ENCODE data around the gene LMTK3.
A peak's percentile ranks its signal among the peaks of the same experiment; 100 is the strongest.

LMTK3 gene

DNA sequence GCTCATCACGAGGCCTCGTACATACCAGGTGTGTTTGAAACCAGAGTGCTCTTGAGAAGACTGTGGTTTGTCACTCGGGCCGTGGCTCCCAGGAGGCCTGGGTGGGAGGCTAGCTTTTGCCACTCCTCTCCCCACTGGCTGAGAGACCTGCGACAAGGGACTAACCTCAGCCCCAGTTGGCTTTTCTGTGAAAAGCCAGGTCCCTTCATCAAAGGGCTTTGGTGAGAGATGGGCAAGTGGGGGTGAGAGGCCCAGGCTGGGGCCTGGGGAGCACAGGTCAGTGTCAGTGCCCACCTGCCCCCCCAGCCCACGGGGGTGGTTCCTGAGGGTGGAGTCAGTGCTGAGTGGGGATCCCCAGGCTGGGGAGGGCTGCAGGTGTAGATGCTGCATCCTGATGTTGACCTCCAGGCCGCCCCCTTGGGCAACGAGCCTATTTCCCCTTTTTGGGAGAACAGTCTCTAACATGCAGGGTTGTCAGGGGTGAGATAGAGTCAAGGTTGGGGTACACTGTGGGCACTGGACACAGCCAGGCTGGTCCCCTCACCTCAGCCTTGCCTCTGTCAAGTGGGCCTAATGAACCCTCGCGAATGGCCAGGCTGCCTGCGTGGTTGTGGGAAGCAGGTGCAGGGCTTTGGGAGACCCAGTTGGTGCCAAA is 55.6 kb downstream of the LMTK3 start:
- Histone ChIP-seq H3K4me1 (ENCODE audit: control insufficient read depth in 2 of 2, insufficient read depth in 2 of 2, low read length in 2 of 2) (peaks cover 0 to 9% of the 10 kb centered on the region in 2 donors), H3K9me3 (ENCODE audit: control insufficient read depth in 2 of 2, low read length in 2 of 2) (no peaks in the 10 kb centered on the region), H3K27ac (ENCODE audit: low read depth in 2 of 2, low read length in 2 of 2) (no peak overlapping the region), H3K27me3 (ENCODE audit: control insufficient read depth in 2 of 2, insufficient read depth in 2 of 2, low read length in 2 of 2) (no peaks in the 10 kb centered on the region), H3K9ac (ENCODE audit: low read depth in 1 of 2, low read length in 2 of 2) (no peak overlapping the region), H3K4me3 (ENCODE audit: low read length in 2 of 2) (no peak overlapping the region), H3K36me3 (ENCODE audit: control insufficient read depth in 2 of 2, insufficient read depth in 2 of 2, low read length in 2 of 2) (peaks cover 23 to 31% of the 10 kb centered on the region in 2 donors)

- Histone ChIP-seq H3K4me1 (ENCODE audit: control insufficient read depth in 2 of 2, insufficient read depth in 2 of 2, low read length in 2 of 2) (peaks cover 0 to 9% of the 10 kb centered on the region in 2 donors), H3K9ac (ENCODE audit: low read depth in 1 of 2, low read length in 2 of 2) (no peak within 1 kb of the TSS), H3K9me3 (ENCODE audit: control insufficient read depth in 2 of 2, low read length in 2 of 2) (no peaks in the 10 kb centered on the region), H3K27ac (ENCODE audit: low read depth in 2 of 2, low read length in 2 of 2) (no peak within 1 kb of the TSS), H3K27me3 (ENCODE audit: control insufficient read depth in 2 of 2, insufficient read depth in 2 of 2, low read length in 2 of 2) (no peaks in the 10 kb centered on the region), H3K4me3 (ENCODE audit: low read length in 2 of 2) (no peak within 1 kb of the TSS), H3K36me3 (ENCODE audit: control insufficient read depth in 2 of 2, insufficient read depth in 2 of 2, low read length in 2 of 2) (peaks cover 30 to 38% of the 10 kb centered on the region in 2 donors)
These were observed 56.3 kb downstream of the LMTK3 start, which contains the start of gene KCNJ14 for GRCh38 chr19:48455171-48455907. Gene KCNJ14, plus strand, starts transcription at chr19:48455574. Its CDS starts 6,151 bp downstream, at chr19:48461725.

DNA sequence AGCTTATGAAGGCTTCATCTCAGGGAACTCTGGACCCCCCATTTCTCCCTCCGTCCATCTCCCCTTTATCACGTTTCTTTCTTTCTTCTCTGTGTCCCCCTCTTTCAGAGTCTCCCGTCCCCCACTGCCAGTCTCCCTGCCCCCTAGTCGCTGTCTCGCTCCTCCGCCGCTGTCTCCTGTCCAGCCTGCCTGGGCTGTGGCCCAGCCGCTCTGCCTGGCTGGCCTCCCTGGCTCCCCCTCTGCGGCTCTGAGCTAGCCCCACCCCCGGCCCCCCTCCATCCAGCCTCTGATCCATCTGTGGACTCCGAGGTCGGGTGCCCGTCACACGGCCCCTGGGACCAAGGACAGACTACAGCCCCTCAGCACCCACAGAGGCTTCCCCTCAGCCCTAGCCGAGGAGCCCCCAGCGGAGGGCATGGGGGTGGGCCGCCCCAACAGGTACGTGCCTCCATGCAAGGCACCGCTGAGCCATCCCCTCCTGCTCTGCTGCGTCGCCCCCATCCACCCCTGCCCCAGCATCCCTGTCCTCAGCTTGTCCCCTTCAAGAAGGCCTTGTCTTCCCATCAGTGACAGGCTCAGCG is 57.4 kb downstream of the LMTK3 start:
- Histone ChIP-seq H3K27me3 (ENCODE audit: control insufficient read depth in 2 of 2, insufficient read depth in 2 of 2, low read length in 2 of 2) (no peaks in the 10 kb centered on the region), H3K4me1 (ENCODE audit: control insufficient read depth in 2 of 2, insufficient read depth in 2 of 2, low read length in 2 of 2) (peaks cover 0 to 9% of the 10 kb centered on the region in 2 donors), H3K27ac (ENCODE audit: low read depth in 2 of 2, low read length in 2 of 2) (no peak overlapping the region), H3K9ac (ENCODE audit: low read depth in 1 of 2, low read length in 2 of 2) (no peak overlapping the region), H3K4me3 (ENCODE audit: low read length in 2 of 2) (no peak overlapping the region), H3K9me3 (ENCODE audit: control insufficient read depth in 2 of 2, low read length in 2 of 2) (no peaks in the 10 kb centered on the region), H3K36me3 (ENCODE audit: control insufficient read depth in 2 of 2, insufficient read depth in 2 of 2, low read length in 2 of 2) (peaks cover 36 to 41% of the 10 kb centered on the region in 2 donors)

GRCh38 chr19:48452289-48453190 is 59.1 kb downstream of the LMTK3 start:
- Histone ChIP-seq H3K36me3 (ENCODE audit: control insufficient read depth in 2 of 2, insufficient read depth in 2 of 2, low read length in 2 of 2) (peaks cover 47 to 50% of the 10 kb centered on the region in 2 donors), H3K27ac (ENCODE audit: low read depth in 2 of 2, low read length in 2 of 2) (peak overlapping the region in 1 of 2 donors; percentile 64), H3K9ac (ENCODE audit: low read depth in 1 of 2, low read length in 2 of 2) (no peak overlapping the region), H3K9me3 (ENCODE audit: control insufficient read depth in 2 of 2, low read length in 2 of 2) (no peaks in the 10 kb centered on the region), H3K4me3 (ENCODE audit: low read length in 2 of 2) (no peak overlapping the region), H3K4me1 (ENCODE audit: control insufficient read depth in 2 of 2, insufficient read depth in 2 of 2, low read length in 2 of 2) (peaks cover 0 to 9% of the 10 kb centered on the region in 2 donors), H3K27me3 (ENCODE audit: control insufficient read depth in 2 of 2, insufficient read depth in 2 of 2, low read length in 2 of 2) (no peaks in the 10 kb centered on the region)

GRCh38 chr19:48451624-48452023 is 60.0 kb downstream of the LMTK3 start:
- H3K4me1 ChIP-seq (ENCODE audit: control insufficient read depth in 2 of 2, insufficient read depth in 2 of 2, low read length in 2 of 2) = peaks cover under 1 to 9% of the 10 kb centered on the region in 2 donors
- H3K36me3 ChIP-seq (ENCODE audit: control insufficient read depth in 2 of 2, insufficient read depth in 2 of 2, low read length in 2 of 2) = peaks cover 47 to 50% of the 10 kb centered on the region in 2 donors
- H3K9ac ChIP-seq (ENCODE audit: low read depth in 1 of 2, low read length in 2 of 2) = no peak overlapping the region
- no peaks in the 10 kb centered on the region for H3K9me3 ChIP-seq (ENCODE audit: control insufficient read depth in 2 of 2, low read length in 2 of 2)
- no peaks in the 10 kb centered on the region for H3K27me3 ChIP-seq (ENCODE audit: control insufficient read depth in 2 of 2, insufficient read depth in 2 of 2, low read length in 2 of 2)
- peak overlapping the region in 1 of 2 donors; percentile 35 for H3K27ac ChIP-seq (ENCODE audit: low read depth in 2 of 2, low read length in 2 of 2)
- H3K4me3 ChIP-seq (ENCODE audit: low read length in 2 of 2) = no peak overlapping the region

GRCh38 chr19:48450863-48451262 is 60.8 kb downstream of the LMTK3 start:
- Histone ChIP-seq H3K9ac (ENCODE audit: low read depth in 1 of 2, low read length in 2 of 2) (no peak overlapping the region), H3K9me3 (ENCODE audit: control insufficient read depth in 2 of 2, low read length in 2 of 2) (no peaks in the 10 kb centered on the region), H3K27me3 (ENCODE audit: control insufficient read depth in 2 of 2, insufficient read depth in 2 of 2, low read length in 2 of 2) (no peaks in the 10 kb centered on the region), H3K4me3 (ENCODE audit: low read length in 2 of 2) (no peak overlapping the region), H3K4me1 (ENCODE audit: control insufficient read depth in 2 of 2, insufficient read depth in 2 of 2, low read length in 2 of 2) (peaks cover 5 to 13% of the 10 kb centered on the region in 2 donors), H3K27ac (ENCODE audit: low read depth in 2 of 2, low read length in 2 of 2) (no peak overlapping the region), H3K36me3 (ENCODE audit: control insufficient read depth in 2 of 2, insufficient read depth in 2 of 2, low read length in 2 of 2) (peaks cover 41 to 44% of the 10 kb centered on the region in 2 donors)

DNA sequence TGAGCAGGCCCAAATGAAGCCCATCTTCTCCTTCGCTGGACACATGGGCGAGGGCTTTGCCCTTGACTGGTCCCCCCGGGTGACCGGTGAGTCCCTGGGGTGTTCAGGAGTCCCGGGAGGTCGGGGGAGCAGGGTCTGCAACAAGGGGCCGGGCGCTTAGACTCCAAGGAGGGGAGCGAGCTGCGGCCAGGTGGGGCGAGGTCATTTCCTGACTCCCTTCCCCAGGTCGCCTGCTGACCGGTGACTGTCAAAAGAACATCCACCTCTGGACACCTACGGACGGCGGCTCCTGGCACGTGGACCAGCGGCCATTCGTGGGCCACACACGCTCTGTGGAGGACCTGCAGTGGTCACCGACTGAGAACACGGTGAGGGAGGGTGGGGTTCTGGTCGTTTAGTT is 61.2 kb downstream of the LMTK3 start:
- no peak overlapping the region for H3K4me3 ChIP-seq (ENCODE audit: low read length in 2 of 2)
- peaks cover 41 to 44% of the 10 kb centered on the region in 2 donors for H3K36me3 ChIP-seq (ENCODE audit: control insufficient read depth in 2 of 2, insufficient read depth in 2 of 2, low read length in 2 of 2)
- no peak overlapping the region for H3K27ac ChIP-seq (ENCODE audit: low read depth in 2 of 2, low read length in 2 of 2)
- H3K4me1 ChIP-seq (ENCODE audit: control insufficient read depth in 2 of 2, insufficient read depth in 2 of 2, low read length in 2 of 2) = peaks cover 5 to 13% of the 10 kb centered on the region in 2 donors
- H3K9ac ChIP-seq (ENCODE audit: low read depth in 1 of 2, low read length in 2 of 2) = no peak overlapping the region
- no peaks in the 10 kb centered on the region for H3K27me3 ChIP-seq (ENCODE audit: control insufficient read depth in 2 of 2, insufficient read depth in 2 of 2, low read length in 2 of 2)
- no peaks in the 10 kb centered on the region for H3K9me3 ChIP-seq (ENCODE audit: control insufficient read depth in 2 of 2, low read length in 2 of 2)

DNA sequence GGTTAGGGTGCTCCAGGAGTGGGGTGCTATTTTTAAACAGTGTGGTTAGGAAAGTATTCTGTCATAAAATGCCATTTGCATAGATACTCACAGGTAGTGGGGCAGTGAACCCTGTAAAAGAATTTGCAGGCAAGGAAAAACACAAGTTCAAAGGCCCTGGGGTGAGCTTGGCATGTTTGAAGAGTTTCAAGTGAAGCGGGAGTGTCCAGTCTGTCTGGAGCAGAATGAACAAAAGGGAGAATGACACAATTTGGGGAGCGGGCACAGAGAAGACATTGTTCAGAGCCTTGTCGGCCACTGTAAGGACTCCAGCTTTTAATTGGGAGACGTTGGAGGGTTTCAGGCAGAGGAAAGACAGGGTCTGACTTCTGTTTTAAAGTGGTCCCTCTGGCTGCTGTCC is 63.1 kb downstream of the LMTK3 start:
- peaks cover 34 to 41% of the 10 kb centered on the region in 2 donors for H3K36me3 ChIP-seq (ENCODE audit: control insufficient read depth in 2 of 2, insufficient read depth in 2 of 2, low read length in 2 of 2)

GRCh38 chr19:48446579-48446978 is 65.1 kb downstream of the LMTK3 start:
- Histone ChIP-seq H3K36me3 (ENCODE audit: control insufficient read depth in 2 of 2, insufficient read depth in 2 of 2, low read length in 2 of 2) (peaks cover 20 to 32% of the 10 kb centered on the region in 2 donors), H3K4me3 (ENCODE audit: low read length in 2 of 2) (peak overlapping the region; percentile 95 to 98), H3K27me3 (ENCODE audit: control insufficient read depth in 2 of 2, insufficient read depth in 2 of 2, low read length in 2 of 2) (peaks cover 12 to 19% of the 10 kb centered on the region in 2 donors), H3K27ac (ENCODE audit: low read depth in 2 of 2, low read length in 2 of 2) (no peak overlapping the region), H3K9me3 (ENCODE audit: control insufficient read depth in 2 of 2, low read length in 2 of 2) (no peaks in the 10 kb centered on the region), H3K9ac (ENCODE audit: low read depth in 1 of 2, low read length in 2 of 2) (peak overlapping the region; percentile 84 to 92), H3K4me1 (ENCODE audit: control insufficient read depth in 2 of 2, insufficient read depth in 2 of 2, low read length in 2 of 2) (peaks cover 11 to 17% of the 10 kb centered on the region in 2 donors)

More for the DNA sequence above, 63.1 kb downstream of the LMTK3 start:
- Histone ChIP-seq H3K27me3 (ENCODE audit: control insufficient read depth in 2 of 2, insufficient read depth in 2 of 2, low read length in 2 of 2) (peaks cover 8 to 12% of the 10 kb centered on the region in 2 donors), H3K9me3 (ENCODE audit: control insufficient read depth in 2 of 2, low read length in 2 of 2) (no peaks in the 10 kb centered on the region), H3K27ac (ENCODE audit: low read depth in 2 of 2, low read length in 2 of 2) (no peak overlapping the region), H3K9ac (ENCODE audit: low read depth in 1 of 2, low read length in 2 of 2) (no peak overlapping the region), H3K4me3 (ENCODE audit: low read length in 2 of 2) (no peak overlapping the region), H3K4me1 (ENCODE audit: control insufficient read depth in 2 of 2, insufficient read depth in 2 of 2, low read length in 2 of 2) (peaks cover 17 to 20% of the 10 kb centered on the region in 2 donors)

Data from mucosa of rectum (tissue), 2 donors.